SU-DHL-6 (cell line): ENCODE measurements around the gene QTRT2.

Source experiments
- CTCF ChIP-seq: fragments of 200-600 bp; sonication (generic); IDR thresholded peaks from one replicate; pipeline ENCODE4 v1.5.1; 2017; ENCODE audit warnings: antibody characterized with exemption, mild to moderate bottlenecking, low read length, moderate library complexity; ENCODE audit not compliant: insufficient read depth, poor library complexity, severe bottlenecking
- EZH2phosphoT487 ChIP-seq: fragments of 200-600 bp; sonication (generic), shearing (Covaris generic); conservative IDR thresholded peaks from 2 replicates; pipeline ENCODE4 v1.6.1; 2018; ENCODE audit warnings: mild to moderate bottlenecking, antibody characterized with exemption, low read length, moderate library complexity, mixed read lengths

- no peak for TF ChIP-seq CTCF
- TF ChIP-seq EZH2phosphoT487: no peak
Measured at GRCh38 chr3:114052216-114052615, 4.3 kb upstream of the QTRT2 start.
